HG03521 (cell line): Measurements from ENCODE around the gene DGLUCY.
A peak's percentile ranks its signal among the peaks of the same experiment; 100 is the strongest.
"Not testable (repeated sequence)": the region's sequence is repeated elsewhere in the genome, so short reads cannot be mapped to it uniquely, and the experiment has no call there.

Experiments used
- ATAC-seq: cut with Tn5 transposase; IDR thresholded peaks from one replicate; pipeline ENCODE4 v1.9.1; 2021; ENCODE audit warnings: mild to moderate bottlenecking, moderate library complexity; ENCODE audit not compliant: unreplicated experiment

The DGLUCY gene

DNA sequence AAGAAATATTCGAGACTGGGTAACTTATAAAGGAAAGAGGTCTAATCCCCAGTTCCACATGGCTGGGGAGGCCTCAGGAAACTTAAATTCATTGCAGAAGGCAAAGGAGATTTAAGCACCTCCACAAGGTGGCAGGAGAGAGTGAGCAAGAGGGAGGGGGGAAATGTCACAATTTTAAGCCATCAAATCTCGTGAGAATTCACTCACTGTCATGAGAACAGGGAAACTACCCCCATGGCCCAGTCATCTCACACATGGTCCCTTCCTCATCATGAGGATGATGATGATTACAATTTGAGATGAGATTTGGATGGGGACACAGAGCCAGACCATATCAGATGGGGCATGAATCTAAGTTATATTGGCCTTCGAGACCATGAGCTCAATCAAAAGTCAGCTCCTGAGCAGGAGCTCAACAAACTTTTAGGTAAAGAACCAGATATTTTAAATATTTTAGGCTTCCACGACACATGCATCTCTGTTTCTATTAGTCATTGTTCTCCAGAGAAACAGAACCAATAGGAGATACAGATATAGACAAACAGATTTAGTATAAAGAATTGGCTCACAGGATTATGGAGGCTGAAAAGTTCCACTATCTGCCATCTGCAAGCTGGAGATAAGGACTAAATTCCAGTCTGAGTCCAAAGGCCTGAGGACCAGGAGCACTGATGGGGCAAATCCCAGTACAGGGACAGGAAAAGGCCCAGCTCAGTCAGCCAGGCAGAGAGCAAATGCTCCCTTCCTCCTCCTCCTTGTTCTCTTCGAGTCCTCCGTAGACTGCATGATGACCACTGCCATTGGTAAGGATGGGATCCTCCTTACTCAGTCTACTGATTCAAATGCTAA is 24.9 kb downstream of the DGLUCY start:
- ATAC-seq, result no peak

DNA sequence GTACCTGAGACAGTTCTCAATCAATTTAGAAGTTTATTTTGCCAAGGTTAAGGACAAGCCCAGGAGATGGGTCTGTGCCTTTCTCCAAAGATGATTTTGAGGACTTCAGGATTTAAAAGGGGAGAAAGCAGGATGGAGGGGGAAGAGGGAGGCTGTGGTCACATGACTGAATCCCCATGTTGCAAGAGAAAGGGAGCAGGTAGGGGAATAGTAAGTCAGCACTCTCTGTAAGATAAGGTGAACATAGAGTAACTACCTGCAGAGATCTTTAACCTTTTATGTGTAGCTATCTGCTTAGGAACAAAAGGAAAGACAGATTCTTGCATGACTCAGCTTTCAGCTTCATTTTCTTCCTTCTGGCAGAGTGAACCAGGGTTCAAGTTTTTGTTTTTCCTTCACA is 25.9 kb downstream of the DGLUCY start:
- ATAC-seq, result no peak

DNA sequence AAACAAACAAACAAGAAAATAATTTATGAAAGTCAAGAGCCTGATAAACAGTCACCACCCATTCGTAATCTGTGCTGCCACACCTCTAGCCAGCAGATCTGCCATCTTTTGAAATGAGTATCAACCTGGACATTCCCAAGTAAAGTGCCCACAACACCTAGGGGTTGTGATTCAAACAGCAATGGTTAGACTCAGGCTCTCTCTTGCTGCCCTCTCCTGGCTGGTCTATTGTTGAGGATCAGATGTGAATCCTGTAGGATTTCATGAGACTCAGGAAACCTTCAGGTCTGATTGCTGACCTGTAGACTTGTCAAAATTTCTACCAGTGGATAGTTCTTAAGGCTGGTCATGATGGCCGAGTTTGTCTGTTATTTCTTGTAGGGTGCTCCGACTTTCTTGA is 26.8 kb downstream of the DGLUCY start:
- ATAC-seq, result no peak

DNA sequence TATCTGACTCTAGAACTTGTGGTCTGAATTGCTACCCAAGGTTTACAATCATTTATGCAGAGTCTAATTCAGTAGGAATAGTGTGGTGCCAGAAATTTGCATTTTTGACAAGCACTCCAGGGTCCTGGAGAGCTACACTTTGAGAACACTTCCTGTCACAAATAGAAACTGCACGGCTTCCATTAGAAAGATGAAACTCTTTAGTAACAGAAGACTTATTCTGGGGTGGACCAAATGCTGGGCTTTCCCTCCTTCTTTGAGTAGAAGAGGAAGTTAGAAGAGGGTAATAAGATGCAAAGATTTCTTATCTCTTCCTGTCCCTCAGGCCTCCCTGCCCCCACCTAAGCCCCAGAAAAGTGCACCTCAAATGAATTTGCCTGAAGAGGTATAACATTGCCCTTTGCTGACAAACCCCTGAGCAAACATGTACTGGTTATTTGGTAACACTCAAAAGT is 28.4 kb downstream of the DGLUCY start:
- peak; percentile 76 for ATAC-seq

DNA sequence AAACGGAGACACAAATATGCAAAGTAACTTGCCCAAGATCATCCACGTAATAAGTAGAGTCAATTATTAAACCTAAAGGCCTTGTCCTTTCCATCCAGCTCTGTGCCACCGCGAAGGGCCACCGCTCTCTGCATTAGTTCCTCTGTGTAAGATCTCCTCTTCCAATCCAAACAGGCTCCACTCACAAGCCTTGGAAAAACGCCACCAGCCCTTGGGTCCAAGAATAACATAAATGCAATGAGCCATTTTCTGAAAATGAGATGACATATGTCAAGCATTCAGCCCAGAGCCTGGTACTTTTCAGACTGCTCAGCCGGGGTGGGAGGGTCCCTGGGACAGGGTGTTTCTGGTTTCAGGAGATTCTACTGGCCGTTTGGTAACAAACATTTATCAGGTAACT is 30.0 kb downstream of the DGLUCY start:
- no peak for ATAC-seq

DNA sequence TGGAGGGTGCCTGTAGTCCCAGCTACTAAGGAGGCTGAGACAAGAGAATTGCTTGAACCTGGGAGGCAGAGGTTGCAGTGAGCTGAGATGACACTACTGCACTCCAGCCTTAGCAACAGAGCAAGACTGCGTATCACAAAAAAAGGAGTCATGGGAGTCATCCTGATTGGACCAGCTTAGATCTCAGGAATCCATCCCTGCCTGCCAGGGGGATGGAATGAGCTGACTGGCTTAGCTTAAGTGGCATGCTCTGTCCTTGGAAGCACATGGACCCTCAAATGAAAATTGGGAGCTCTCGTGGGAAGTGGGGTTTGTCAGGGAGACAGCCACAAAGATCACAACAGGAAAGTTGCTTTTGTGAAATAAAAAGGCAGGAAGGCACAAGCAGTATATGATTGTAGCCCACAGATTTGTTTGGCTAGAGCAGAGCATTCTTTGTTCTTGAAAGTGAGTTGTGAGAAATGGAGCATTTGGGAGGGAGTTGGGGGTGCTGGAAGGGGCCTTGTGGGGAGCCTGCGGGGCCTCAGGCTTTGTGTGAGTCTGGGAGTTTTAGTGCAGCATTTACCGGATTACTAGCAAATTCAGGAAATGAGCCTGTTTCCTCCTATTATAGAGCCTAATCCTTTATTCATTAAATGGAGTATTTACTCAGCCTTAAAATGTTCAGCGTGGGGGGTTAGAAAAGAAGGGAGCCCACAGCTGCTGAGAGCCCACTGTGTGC is 30.7 kb downstream of the DGLUCY start:
- ATAC-seq, result no peak

DNA sequence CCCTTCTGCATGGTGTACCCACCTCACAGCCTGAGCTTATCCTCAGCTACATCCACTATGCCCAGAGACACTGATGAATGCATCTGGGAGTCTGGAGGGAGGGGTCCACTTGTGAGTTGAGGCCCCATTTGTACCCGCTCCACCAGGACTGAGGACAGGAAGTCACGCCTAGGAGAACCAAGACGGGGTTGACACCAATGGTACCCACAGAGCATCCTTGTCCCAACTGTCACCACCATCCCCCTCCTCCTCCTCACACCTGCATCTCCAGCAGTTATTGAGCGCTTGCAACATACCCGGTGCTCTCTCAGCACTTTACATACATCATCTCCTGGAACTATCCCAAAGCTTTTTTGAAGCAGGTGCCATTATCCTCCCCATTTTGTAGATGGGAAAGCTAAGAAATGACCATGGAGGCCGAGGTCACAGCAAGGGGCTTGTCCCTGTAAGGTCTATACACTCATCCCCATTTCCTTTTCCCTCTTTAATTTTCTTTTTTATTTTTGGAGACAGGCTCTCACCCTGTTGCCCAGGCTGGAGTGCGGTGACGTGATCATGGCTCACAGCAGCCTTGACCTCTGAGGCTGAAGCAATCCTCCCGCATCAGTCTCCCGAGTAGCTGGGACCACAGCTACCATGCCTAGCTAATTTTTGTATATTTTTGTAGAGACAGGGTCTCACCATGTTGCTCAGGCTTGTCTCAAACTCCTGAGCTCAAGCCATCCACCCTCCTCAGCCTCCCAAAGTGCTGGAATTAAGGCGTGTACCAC is 31.7 kb downstream of the DGLUCY start:
- ATAC-seq, result no peak

DNA sequence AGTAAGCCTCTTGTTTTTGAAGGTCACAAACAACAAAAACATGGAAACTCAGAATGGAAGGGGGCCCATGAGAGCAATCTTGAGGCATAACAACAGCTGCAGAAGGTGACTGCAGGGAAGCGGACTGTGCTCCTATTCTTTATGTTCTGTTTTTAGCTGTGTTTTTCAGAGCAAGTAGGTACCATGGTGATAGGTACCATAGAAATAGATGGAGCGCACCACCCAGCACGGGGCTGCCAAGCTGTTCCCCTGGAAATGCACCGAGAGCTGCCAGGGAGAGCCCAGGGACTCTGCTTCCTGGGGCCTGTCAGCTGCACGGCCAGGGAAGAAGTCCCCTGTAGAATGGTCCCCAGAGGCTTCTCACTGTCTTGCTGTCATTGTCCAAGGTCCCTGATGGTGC is 32.8 kb downstream of the DGLUCY start:
- ATAC-seq, result no peak

DNA sequence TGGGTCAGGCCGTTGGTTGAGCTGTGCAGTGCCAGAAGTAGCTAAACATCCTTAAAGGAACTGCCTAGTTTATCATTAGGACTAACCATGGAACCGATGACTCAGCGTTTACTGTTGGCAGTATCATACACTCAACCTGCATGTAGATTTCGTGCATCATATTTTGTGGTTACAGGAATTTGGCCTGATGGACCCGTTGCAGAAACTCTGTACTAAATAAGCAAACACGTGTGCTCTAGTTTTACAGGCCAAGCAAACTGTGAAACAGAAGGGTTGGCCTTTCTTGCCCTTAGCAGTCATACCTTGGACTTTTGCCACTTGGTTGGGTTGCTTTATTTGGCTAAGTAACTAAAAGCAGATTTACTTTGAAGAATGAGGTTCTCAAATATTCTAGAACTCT is 35.6 kb downstream of the DGLUCY start:
- ATAC-seq, result no peak

DNA sequence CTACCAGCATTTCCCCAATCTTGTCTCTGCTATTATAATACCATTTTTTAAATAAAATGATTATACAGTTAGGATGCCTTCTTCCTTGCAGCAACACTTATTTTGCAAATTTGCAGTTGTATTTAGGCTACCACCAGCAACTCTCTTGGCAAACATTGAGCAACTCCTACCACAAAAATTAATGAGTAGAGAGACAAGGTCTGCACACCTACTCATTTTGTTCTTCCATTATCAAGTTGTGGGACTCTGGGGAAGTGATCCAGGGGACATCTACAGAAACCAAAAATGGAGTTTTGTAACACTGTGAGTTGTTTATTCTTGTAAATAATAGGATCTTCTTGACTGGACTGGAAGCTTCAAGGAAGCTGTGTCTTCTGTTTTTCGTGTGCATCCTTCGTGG is 38.6 kb downstream of the DGLUCY start:
- no peak for ATAC-seq

DNA sequence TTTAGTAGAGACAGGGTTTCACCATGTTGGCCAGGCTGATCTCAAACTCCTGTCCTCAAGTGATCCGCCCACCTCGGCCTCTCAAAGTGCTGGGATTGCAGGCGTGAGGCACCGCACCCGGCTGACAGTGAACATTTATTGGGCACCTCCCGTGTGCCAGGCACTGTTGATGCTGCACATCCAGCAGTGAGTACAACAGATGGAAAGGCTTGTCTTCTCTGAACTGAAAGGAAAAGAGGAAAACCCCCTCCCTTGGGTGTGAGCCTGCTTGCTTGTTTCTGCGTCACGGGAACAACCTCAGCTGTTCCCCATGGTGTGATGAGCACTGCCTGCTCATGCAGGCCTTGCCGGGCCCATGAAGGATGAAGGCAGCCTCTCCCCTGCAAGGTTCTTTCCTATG is 39.5 kb downstream of the DGLUCY start:
- ATAC-seq, result no peak

DNA sequence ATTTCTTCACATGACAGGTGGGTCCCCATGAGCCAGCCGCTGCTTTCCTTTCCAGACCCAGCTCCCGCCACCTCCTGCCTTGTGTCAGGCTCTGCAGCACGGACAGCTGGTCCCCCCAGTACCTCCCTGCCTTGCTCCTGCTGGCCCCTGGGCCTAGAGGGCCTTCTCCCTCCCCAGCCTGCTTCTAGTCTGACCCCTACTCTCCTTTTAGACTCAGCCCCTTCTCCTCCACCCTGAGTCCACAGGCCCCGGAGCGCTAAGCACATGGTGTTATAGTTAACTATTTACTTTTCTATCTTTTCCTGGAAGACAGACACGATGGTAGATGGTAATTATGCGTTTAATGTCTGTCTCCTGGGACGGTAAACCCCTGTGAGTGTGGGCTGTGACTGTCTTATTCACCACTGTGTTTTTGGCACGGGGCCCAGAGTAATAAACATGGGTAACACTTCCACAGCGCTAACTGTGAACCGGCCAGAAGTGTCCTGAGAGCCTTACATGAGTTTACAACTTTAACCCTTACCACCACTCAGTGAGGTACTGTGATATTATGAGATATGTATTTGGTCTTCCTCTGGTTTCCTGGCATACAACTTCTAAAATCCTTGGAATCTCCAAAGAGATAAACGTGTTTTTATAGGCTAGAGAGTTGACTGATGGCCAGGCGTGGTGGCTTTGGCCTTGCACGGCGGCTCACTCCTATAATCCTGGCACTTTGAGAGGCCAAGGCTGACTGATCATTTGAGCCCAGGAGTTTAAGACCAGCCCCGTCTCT is 41.2 kb downstream of the DGLUCY start:
- ATAC-seq, result no peak

DNA sequence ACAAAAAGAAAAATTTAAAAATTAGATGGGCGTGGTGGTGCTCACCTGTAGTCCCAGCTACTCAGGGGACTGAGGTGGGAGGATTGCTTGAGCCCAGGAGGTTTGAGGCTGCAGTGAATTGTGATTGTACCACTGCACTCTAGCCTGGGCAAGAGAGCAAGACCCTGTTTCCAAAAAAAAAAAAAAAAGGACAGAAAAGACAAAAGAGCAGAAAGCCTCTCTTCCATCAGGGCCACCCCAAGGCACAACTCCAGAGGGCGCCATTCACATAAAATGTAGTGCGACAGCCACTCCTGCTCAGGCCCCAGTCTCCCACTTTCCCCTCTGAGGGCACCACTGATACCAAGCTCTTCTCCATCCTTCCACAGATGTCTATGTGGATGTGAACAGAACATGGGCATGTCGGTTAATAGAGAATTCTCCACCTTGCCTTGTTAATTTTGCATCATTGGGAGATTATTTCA is 41.8 kb downstream of the DGLUCY start:
- no peak for ATAC-seq

DNA sequence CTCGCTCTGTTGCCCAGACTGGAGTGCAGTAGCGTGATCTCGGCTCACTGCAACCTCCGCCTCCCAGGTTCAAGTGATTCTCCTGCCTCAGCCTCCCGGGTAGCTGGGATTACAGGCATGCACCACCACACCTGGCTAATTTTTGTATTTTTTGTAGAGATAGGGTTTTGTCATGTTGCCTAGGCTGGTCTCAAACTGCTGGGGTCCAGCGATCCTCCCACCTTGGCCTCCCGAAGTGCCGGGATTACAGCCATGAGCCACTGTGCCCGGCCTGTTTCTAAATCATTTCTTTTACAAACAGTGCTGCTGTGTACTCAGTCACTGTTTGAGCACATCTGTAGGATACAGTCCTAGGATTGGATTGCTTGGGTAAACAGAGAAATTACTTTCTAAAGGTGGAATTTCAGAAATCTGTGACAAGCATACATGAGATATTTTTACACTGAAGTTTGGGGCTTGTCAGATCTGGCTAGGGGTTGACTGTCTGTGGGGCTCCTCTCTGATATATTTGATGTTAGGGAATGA is 42.3 kb downstream of the DGLUCY start:
- ATAC-seq, result not testable (repeated sequence)

DNA sequence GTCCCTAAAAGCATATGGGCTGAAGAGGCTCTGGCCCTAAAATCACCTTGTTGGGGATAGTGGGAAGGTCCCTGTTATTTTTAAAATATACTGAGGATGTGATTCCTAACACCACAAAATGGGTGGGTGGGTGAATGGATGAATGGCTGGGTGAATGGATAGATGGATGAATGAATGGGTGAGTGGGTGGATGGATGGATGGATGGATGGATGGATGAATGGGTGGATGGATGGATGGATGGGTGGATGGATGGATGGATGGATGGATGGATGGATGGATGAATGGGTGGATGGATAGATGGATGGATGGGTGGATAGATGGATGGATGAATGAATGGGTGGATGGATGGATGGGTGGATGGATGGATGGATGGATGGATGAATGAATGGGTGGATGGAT is 43.0 kb downstream of the DGLUCY start:
- ATAC-seq, result not testable (repeated sequence)

DNA sequence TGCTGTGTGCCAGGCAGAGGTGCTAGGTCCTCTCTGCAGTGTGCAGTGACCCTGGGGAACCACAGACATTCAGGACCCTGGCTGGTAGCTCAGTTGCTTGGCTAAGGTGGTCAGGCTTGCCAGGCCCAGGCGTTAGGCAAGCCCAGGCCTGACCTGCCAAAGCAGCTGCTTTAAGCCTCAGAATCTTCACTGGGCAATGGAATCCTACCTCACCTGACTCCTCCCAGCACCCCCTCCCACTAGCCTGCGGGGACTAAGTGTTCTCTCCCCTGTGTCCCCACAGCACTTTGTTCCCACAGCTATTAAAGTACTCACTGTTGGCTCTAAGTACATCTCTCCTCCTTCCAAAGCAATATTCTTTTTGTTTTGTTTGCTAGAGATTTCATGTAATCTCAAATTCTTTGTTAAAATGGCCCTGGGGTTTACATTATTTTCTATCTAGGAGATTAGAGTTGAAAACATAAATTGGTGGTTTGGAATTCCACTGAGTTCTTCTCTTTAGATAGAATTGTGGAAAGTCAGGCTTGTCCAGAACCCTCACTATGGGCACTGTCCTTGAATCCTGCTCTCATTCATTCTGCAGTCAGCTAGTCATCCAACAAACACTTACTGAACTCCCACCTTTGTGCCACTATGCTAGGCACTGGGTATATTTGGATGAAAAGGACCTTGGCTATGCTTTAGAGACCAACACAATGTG is 44.4 kb downstream of the DGLUCY start:
- no peak for ATAC-seq

DNA sequence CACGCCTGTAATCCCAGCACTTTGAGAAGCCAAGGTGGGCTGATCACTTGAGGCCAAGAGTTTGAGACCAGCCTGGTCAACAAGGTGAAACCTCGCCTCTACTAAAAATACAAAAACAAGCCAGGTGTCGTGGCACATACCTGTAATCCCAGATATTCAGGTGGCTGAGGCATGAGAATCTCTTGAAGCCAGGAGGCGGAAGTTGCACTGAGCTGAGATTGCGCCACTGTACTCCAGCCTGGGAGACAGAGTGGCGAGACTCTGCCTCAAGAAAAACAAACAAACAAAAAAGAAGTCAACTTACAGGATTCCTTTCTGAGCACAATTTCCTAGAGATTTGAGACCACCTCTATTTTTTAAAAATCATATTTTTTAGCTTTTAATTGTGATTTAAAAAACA is 45.3 kb downstream of the DGLUCY start:
- ATAC-seq, result no peak

DNA sequence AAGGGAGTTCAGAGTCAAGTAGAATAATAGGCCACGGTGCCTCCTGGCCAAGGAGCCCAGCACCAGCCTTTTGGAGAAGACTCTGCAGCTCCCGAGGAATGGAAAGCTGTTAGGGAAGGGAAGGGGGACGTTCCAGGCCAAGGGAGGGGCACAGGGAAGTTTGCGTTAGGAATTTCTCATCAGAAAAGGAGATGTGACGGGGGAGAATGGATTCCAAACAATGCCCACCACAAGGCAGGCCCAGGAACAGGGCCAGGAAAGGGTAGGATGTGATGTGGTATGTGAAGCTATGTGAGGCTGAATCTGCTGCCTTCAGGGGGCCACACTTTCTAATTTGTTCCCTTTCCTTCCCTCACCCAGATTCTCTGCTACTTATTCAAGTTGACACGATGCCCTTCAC is 46.0 kb downstream of the DGLUCY start:
- no peak for ATAC-seq

DNA sequence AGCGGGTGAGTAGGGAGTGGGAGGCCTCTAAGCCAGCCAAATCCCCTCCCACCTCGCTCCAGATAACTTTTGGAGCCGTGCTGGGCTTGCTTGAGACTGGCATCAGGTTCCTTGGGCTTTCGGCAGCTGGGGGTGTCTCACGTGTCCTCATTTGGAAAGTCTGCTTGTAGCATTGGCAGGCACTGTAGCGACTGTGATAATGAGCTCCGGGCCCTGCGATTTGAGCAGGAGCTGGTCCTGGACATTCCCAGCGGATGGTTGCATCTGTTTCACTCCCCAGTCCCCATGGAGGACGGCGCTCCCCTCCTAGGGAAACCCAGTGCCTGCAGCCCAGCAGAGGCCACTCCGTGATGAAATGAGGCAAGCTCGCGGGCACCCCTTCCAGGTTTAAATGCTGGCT is 49.4 kb downstream of the DGLUCY start:
- ATAC-seq, result no peak

DNA sequence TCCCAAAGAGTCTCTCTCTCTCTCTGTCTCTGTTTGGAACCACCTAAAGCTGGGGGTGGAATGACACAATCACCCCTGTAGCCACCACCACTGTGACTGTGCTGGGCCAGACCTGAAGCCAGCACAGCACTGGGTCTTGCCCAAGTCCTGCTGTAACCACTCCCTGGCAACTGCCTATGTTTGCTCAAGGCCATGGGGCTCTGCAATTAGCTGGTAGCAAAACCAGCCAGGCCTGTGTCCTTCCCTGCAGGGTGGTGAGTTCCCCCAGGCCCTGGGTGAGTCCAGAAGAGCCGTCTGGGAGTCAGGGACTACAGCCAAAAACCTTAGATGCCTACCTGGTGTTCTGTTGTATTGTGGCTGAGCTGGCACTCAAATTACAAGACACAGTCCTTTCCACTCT is 50.8 kb downstream of the DGLUCY start:
- no peak for ATAC-seq
